ENCODE data around the gene CFAP61. TPM values are rescaled to one million over a fixed set of nuclear protein-coding genes. Genes with fewer than 3 reads are reported as not detected.

CFAP61 gene
- total RNA-seq, 1 experiment from 2014 or later, result not detected

DNA sequence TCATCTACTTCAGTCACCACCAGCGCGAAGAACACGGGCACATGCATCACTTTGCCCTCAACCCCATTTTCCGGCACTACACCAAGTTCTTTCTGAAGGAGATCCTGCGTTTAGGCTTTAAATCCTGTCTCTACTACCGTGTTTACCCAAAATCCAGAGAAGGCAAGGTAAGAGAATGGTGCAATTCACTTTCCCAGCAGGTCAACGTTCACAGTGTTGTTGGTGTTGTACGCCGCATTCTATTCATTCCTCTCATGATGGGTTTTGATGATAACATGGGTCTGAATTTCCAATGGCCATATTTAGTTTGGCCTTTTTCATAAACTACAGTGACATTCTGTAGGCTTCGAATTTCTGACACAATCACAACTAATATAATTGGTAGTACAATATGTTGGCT is 144.3 kb downstream of the CFAP61 start:
- Histone ChIP-seq H3K36me3 (ENCODE audit: low read depth, low read length) (no peaks in the 10 kb centered on the region), H3F3A (ENCODE audit: low read length, unreplicated experiment) (no peaks in the 10 kb centered on the region), H3K9me2 (replicated peaks; ENCODE audit: low read length) (no peaks in the 10 kb centered on the region), H3K27ac (ENCODE audit: low read length) (no peak overlapping the region), H3K9ac (ENCODE audit: low read length) (no peak overlapping the region), H3K4me2 (ENCODE audit: low read length) (no peak overlapping the region), H3K4me3 (ENCODE audit: low read length) (no peak overlapping the region), H3K9me3 (ENCODE audit: low read length) (no peaks in the 10 kb centered on the region), H3K79me2 (ENCODE audit: low read length) (no peaks in the 10 kb centered on the region), H2AFZ (ENCODE audit: low read length) (no peak overlapping the region), H3K4me1 (ENCODE audit: insufficient read depth, low read length) (no peaks in the 10 kb centered on the region), H4K20me1 (ENCODE audit: low read length) (no peaks in the 10 kb centered on the region), H3K27me3 (ENCODE audit: low read length) (peaks cover 81% of the 10 kb centered on the region)
- POLR2A ChIA-PET (ENCODE audit: unreplicated experiment), result no interaction called here
- CTCF ChIA-PET, result no interaction called here
- BruUV-seq (replicated peaks), result no TSS peak
- intact Hi-C loops (cut with micrococcal nuclease), result no loop called here
- ATAC-seq (no peak), DNase-seq (no peak)
- TF ChIP-seq EZH2 (IDR thresholded peaks at IDR 0.05; ENCODE audit: low read length, unreplicated experiment) (no peak), EZH2phosphoT487 (IDR thresholded peaks at IDR 0.05; ENCODE audit: borderline replicate concordance, low read length) (no peak)
- TF ChIP-seq, protein P1, sequence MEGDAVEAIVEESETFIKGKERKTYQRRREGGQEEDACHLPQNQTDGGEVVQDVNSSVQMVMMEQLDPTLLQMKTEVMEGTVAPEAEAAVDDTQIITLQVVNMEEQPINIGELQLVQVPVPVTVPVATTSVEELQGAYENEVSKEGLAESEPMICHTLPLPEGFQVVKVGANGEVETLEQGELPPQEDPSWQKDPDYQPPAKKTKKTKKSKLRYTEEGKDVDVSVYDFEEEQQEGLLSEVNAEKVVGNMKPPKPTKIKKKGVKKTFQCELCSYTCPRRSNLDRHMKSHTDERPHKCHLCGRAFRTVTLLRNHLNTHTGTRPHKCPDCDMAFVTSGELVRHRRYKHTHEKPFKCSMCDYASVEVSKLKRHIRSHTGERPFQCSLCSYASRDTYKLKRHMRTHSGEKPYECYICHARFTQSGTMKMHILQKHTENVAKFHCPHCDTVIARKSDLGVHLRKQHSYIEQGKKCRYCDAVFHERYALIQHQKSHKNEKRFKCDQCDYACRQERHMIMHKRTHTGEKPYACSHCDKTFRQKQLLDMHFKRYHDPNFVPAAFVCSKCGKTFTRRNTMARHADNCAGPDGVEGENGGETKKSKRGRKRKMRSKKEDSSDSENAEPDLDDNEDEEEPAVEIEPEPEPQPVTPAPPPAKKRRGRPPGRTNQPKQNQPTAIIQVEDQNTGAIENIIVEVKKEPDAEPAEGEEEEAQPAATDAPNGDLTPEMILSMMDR (conservative IDR thresholded peaks at IDR 0.05; ENCODE audit: low read depth, low read length), result no peak

GRCh38 chr20:20198011-20198410 is 145.7 kb downstream of the CFAP61 start:
- no peak overlapping the region for H3K4me2 ChIP-seq (ENCODE audit: low read length)
- no peaks in the 10 kb centered on the region for H3K9me2 ChIP-seq (replicated peaks; ENCODE audit: low read length)
- H3K9ac ChIP-seq (ENCODE audit: low read length), result no peak overlapping the region
- intact Hi-C loops (cut with micrococcal nuclease), result no loop called here
- BruUV-seq (replicated peaks), result no TSS peak
- H3K27me3 ChIP-seq (ENCODE audit: low read length), result peaks cover 85% of the 10 kb centered on the region
- H3K27ac ChIP-seq (ENCODE audit: low read length), result no peak overlapping the region
- H4K20me1 ChIP-seq (ENCODE audit: low read length), result no peaks in the 10 kb centered on the region
- H3K4me1 ChIP-seq (ENCODE audit: insufficient read depth, low read length), result no peaks in the 10 kb centered on the region
- DNase-seq (no peak), ATAC-seq (no peak)
- no peaks in the 10 kb centered on the region for H3F3A ChIP-seq (ENCODE audit: low read length, unreplicated experiment)
- no peak overlapping the region for H3K4me3 ChIP-seq (ENCODE audit: low read length)
- no peaks in the 10 kb centered on the region for H3K9me3 ChIP-seq (ENCODE audit: low read length)
- ChIA-PET CTCF (no interaction called here), POLR2A (ENCODE audit: unreplicated experiment) (no interaction called here)
- H3K36me3 ChIP-seq (ENCODE audit: low read depth, low read length), result no peaks in the 10 kb centered on the region
- no peaks in the 10 kb centered on the region for H3K79me2 ChIP-seq (ENCODE audit: low read length)
- no peak overlapping the region for H2AFZ ChIP-seq (ENCODE audit: low read length)
- TF ChIP-seq, protein P1 (conservative IDR thresholded peaks at IDR 0.05; ENCODE audit: low read depth, low read length), result no peak
- TF ChIP-seq EZH2 (IDR thresholded peaks at IDR 0.05; ENCODE audit: low read length, unreplicated experiment), result no peak

GRCh38 chr20:20199361-20200160 is 147.2 kb downstream of the CFAP61 start:
- POLR2A ChIA-PET (ENCODE audit: unreplicated experiment), result no interaction called here
- no TSS peak for BruUV-seq (replicated peaks)

More at GRCh38 chr20:20199361-20200160, 147.2 kb downstream of the CFAP61 start:
- no peak overlapping the region for H3K27ac ChIP-seq (ENCODE audit: low read length)
- H3K9me3 ChIP-seq (ENCODE audit: low read length), result no peaks in the 10 kb centered on the region
- H3F3A ChIP-seq (ENCODE audit: low read length, unreplicated experiment), result no peaks in the 10 kb centered on the region
- H3K9me2 ChIP-seq (replicated peaks; ENCODE audit: low read length), result no peaks in the 10 kb centered on the region
- ATAC-seq (no peak), DNase-seq (no peak)
- H4K20me1 ChIP-seq (ENCODE audit: low read length), result no peaks in the 10 kb centered on the region
- H3K4me2 ChIP-seq (ENCODE audit: low read length), result no peak overlapping the region
- TF ChIP-seq, protein P1 (conservative IDR thresholded peaks at IDR 0.05; ENCODE audit: low read depth, low read length), result no peak
- TF ChIP-seq EZH2 (IDR thresholded peaks at IDR 0.05; ENCODE audit: low read length, unreplicated experiment) (no peak), EZH2phosphoT487 (IDR thresholded peaks at IDR 0.05; ENCODE audit: borderline replicate concordance, low read length) (no peak)
- H3K27me3 ChIP-seq (ENCODE audit: low read length), result peaks cover 81% of the 10 kb centered on the region
- no peak overlapping the region for H3K4me3 ChIP-seq (ENCODE audit: low read length)
- H3K9ac ChIP-seq (ENCODE audit: low read length), result no peak overlapping the region
- H3K36me3 ChIP-seq (ENCODE audit: low read depth, low read length), result no peaks in the 10 kb centered on the region
- CTCF ChIA-PET, result no interaction called here
- no peak overlapping the region for H2AFZ ChIP-seq (ENCODE audit: low read length)
- H3K4me1 ChIP-seq (ENCODE audit: insufficient read depth, low read length), result no peaks in the 10 kb centered on the region
- intact Hi-C loops (cut with micrococcal nuclease), result no loop called here
- H3K79me2 ChIP-seq (ENCODE audit: low read length), result no peaks in the 10 kb centered on the region
